Testis (tissue), 2 donors: Measurements from ENCODE around the gene KIF16B.

Experiments
- POLR2A ChIP-seq: fragments of 450-650 bp; IDR thresholded peaks from one replicate; pipeline ENCODE4 v1.6.1; 2017; ENCODE audit warnings: antibody characterized with exemption, mild to moderate bottlenecking, moderate library complexity
- TF ChIP-seq, protein P1 (sequence below), 3 experiments: fragments of 450-650 bp in 2 of 3; fragments of 200-600 bp in 1 of 3; sonication (generic) in 1 of 3; IDR thresholded peaks; one replicate each; pipeline ENCODE4 v1.5.1; 2016 to 2019; ENCODE audit warnings: antibody characterized with exemption in 3 of 3, mild to moderate bottlenecking in 2 of 3, moderate library complexity in 1 of 3

- TF ChIP-seq, protein P1, sequence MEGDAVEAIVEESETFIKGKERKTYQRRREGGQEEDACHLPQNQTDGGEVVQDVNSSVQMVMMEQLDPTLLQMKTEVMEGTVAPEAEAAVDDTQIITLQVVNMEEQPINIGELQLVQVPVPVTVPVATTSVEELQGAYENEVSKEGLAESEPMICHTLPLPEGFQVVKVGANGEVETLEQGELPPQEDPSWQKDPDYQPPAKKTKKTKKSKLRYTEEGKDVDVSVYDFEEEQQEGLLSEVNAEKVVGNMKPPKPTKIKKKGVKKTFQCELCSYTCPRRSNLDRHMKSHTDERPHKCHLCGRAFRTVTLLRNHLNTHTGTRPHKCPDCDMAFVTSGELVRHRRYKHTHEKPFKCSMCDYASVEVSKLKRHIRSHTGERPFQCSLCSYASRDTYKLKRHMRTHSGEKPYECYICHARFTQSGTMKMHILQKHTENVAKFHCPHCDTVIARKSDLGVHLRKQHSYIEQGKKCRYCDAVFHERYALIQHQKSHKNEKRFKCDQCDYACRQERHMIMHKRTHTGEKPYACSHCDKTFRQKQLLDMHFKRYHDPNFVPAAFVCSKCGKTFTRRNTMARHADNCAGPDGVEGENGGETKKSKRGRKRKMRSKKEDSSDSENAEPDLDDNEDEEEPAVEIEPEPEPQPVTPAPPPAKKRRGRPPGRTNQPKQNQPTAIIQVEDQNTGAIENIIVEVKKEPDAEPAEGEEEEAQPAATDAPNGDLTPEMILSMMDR (IDR thresholded peaks at IDR 0.05) = no peak
- TF ChIP-seq POLR2A = no peak
These were observed 160.3 kb downstream of the KIF16B start for GRCh38 chr20:16412906-16413305.
